Left lung (tissue), 10 donors: ENCODE measurements around the gene SCUBE3. TPM values are rescaled to one million over a fixed set of nuclear protein-coding genes. Genes with fewer than 3 reads are reported as not detected.

Experiments used
- ATAC-seq: fragments of 200-7000 bp; cut with Tn5 transposase; one replicate; pipeline ENCODE4 v1.9.1; 2020; ENCODE audit warnings: moderate library complexity
- DNase-seq, 4 donors: peaks; one replicate each; pipeline ENCODE4 v3.0.0-alpha.2; 2013 to 2020
- H3K27ac ChIP-seq, 2 donors: fragments of 200-600 bp; sonication (generic) in 1 of 2; one replicate each; pipeline versions ENCODE4 v1.5.0 to v1.8.0; 2020 to 2021
- H3K27me3 ChIP-seq, 2 donors: fragments of 200-600 bp; sonication (generic) in 1 of 2; one replicate each; pipeline versions ENCODE4 v1.5.0 to v1.8.0; 2020 to 2021
- H3K36me3 ChIP-seq, 2 donors: fragments of 200-600 bp; sonication (generic) in 1 of 2; one replicate each; pipeline versions ENCODE4 v1.5.0 to v1.8.0; 2020 to 2021
- H3K4me1 ChIP-seq, 2 donors: fragments of 200-600 bp; one replicate each; pipeline ENCODE4 v1.8.0; 2021
- H3K4me3 ChIP-seq, 2 donors: fragments of 200-600 bp; sonication (generic) in 1 of 2; one replicate each; pipeline versions ENCODE4 v1.5.0 to v1.8.0; 2020 to 2021; ENCODE audit warnings: mild to moderate bottlenecking in 1 of 2
- H3K9me3 ChIP-seq, 2 donors: fragments of 200-600 bp; sonication (generic) in 1 of 2; one replicate each; pipeline versions ENCODE4 v1.5.0 to v1.8.0; 2020 to 2021
- intact Hi-C, 2 donors: fragments of 100-400 bp; cut with DNase I; formaldehyde crosslinking; loops; one replicate each; pipeline versions ENCODE4 v1.11.2 to v1.14.2; 2022
- polyA plus RNA-seq, 6 donors: library from polyadenylated mRNA; unstranded; fragments of 120-200 nt; gene quantifications; one replicate each; pipeline ENCODE4 v1.2.1, GENCODE V29; 2013; ENCODE audit not compliant: insufficient read length in 6 of 6
- total RNA-seq, 2 donors: library from RNA; stranded (reverse); fragmentation: NEBNext Ultra II Directional; extraction: Animal tissue kit (Norgen Biotek cat#: 25700); gene quantifications; one replicate each; pipeline ENCODE4 v1.2.1, GENCODE V29; 2021
- TF ChIP-seq, protein P1 (sequence below), 2 donors: fragments of 200-600 bp; sonication (generic) in 1 of 2; IDR thresholded peaks; one replicate each; pipeline versions ENCODE4 v1.5.0 to v1.8.0; 2021; ENCODE audit warnings: antibody characterized with exemption in 2 of 2
- donor health status: DM: no; HTN: yes; CAD: no.
- donor health status: DM: no; HTN: no; CAD: no.

The SCUBE3 gene
- total and polyA plus RNA-seq, 8 donors, result 2.2 to 4.7 (median 3.9) TPM

GRCh38 chr6:35230950-35231349 lies 17.2 kb downstream of the SCUBE3 start:
- H3K27ac ChIP-seq, result no peak overlapping the region
- ATAC-seq, result no peak
- TF ChIP-seq, protein P1, sequence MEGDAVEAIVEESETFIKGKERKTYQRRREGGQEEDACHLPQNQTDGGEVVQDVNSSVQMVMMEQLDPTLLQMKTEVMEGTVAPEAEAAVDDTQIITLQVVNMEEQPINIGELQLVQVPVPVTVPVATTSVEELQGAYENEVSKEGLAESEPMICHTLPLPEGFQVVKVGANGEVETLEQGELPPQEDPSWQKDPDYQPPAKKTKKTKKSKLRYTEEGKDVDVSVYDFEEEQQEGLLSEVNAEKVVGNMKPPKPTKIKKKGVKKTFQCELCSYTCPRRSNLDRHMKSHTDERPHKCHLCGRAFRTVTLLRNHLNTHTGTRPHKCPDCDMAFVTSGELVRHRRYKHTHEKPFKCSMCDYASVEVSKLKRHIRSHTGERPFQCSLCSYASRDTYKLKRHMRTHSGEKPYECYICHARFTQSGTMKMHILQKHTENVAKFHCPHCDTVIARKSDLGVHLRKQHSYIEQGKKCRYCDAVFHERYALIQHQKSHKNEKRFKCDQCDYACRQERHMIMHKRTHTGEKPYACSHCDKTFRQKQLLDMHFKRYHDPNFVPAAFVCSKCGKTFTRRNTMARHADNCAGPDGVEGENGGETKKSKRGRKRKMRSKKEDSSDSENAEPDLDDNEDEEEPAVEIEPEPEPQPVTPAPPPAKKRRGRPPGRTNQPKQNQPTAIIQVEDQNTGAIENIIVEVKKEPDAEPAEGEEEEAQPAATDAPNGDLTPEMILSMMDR (IDR thresholded peaks at IDR 0.05), result no peak
- no peaks in the 10 kb centered on the region for H3K9me3 ChIP-seq
- H3K27me3 ChIP-seq, result no peaks in the 10 kb centered on the region
- intact Hi-C loops, result no loop called here
- DNase-seq, result no peak
- H3K4me1 ChIP-seq, result no peaks in the 10 kb centered on the region
- H3K36me3 ChIP-seq, result no peaks in the 10 kb centered on the region
- H3K4me3 ChIP-seq, result no peak overlapping the region

DNA sequence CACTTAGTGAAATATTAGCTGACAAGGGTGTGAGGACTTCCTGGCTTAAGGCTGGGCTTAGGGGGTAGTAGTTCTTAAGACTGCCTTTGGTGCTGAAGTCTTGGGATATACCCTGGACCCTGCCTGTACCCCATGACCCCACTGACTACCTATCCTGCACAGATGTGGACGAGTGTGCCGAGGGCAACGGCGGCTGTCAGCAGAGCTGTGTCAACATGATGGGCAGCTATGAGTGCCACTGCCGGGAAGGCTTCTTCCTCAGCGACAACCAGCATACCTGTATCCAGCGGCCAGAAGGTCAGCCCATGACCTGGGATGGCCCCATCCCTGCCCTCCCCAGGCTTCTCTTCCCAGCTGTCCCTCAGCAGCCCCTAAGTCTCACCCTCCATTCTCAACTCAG lies 17.8 kb downstream of the SCUBE3 start:
- no peak for ATAC-seq
- DNase-seq, result no peak
- Histone ChIP-seq H3K36me3 (no peaks in the 10 kb centered on the region), H3K27ac (no peak overlapping the region), H3K27me3 (no peaks in the 10 kb centered on the region), H3K9me3 (no peaks in the 10 kb centered on the region), H3K4me3 (no peak overlapping the region), H3K4me1 (no peaks in the 10 kb centered on the region)
- TF ChIP-seq, protein P1 (IDR thresholded peaks at IDR 0.05), result no peak
- intact Hi-C loops, result no loop called here

GRCh38 chr6:35234901-35235300 lies 21.1 kb downstream of the SCUBE3 start:
- no peaks in the 10 kb centered on the region for H3K36me3 ChIP-seq
- intact Hi-C loops, result no loop called here

GRCh38 chr6:35236223-35236622 lies 22.5 kb downstream of the SCUBE3 start:
- DNase-seq (no peak), ATAC-seq (no peak)
- H3K36me3 ChIP-seq, result no peaks in the 10 kb centered on the region
- TF ChIP-seq, protein P1 (IDR thresholded peaks at IDR 0.05), result no peak
- H3K27ac ChIP-seq, result no peak overlapping the region
- H3K4me1 ChIP-seq, result peaks cover 13 to 25% of the 10 kb centered on the region in 2 donors
- no peaks in the 10 kb centered on the region for H3K9me3 ChIP-seq
- no peaks in the 10 kb centered on the region for H3K27me3 ChIP-seq
- intact Hi-C loops, result no loop called here
- H3K4me3 ChIP-seq, result no peak overlapping the region

More at GRCh38 chr6:35234901-35235300, 21.1 kb downstream of the SCUBE3 start:
- Histone ChIP-seq H3K27me3 (no peaks in the 10 kb centered on the region), H3K9me3 (no peaks in the 10 kb centered on the region), H3K4me3 (no peak overlapping the region), H3K27ac (no peak overlapping the region), H3K4me1 (peaks cover 13 to 19% of the 10 kb centered on the region in 2 donors)
- TF ChIP-seq, protein P1 (IDR thresholded peaks at IDR 0.05), result no peak
- DNase-seq, result no peak
- no peak for ATAC-seq

DNA sequence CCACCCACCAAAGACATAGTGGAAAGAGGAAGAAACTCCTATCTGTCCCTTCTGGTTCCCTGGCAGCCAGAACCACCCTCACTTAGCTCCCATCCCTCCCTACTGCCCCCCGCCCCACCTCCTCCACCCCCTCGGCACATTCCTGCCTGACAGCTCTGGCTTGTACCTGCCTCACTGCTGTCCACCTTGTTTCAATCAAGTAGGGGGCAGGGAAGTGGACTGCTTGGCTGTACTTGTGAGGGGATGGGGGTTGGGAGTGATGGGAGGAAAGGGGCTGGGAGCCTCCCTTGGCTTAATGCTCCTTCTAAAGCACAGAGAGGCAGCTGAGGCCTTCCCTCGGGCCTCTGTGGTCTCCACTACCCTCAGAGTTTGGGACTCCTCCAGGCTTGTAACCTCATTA lies 23.7 kb downstream of the SCUBE3 start:
- Histone ChIP-seq H3K36me3 (no peaks in the 10 kb centered on the region), H3K27me3 (no peaks in the 10 kb centered on the region), H3K4me1 (peaks cover 13 to 30% of the 10 kb centered on the region in 2 donors), H3K27ac (no peak overlapping the region), H3K9me3 (no peaks in the 10 kb centered on the region), H3K4me3 (no peak overlapping the region)
- intact Hi-C loops, result no loop called here
- ATAC-seq, result no peak
- DNase-seq, result no peak
- TF ChIP-seq, protein P1 (IDR thresholded peaks at IDR 0.05), result no peak
